Endothelial cell of umbilical vein (primary cell): ENCODE measurements around the gene C1RL. TPM values are rescaled to one million over a fixed set of nuclear protein-coding genes. Genes with fewer than 3 reads are reported as not detected.

ENCODE experiments used
- BruUV-seq: library from RNA; stranded (reverse); fragments of 400-500 nt; replicated peaks from 2 replicates; lab custom pipeline; 2021; lab: Mats Ljungman, UMichigan
- CTCF ChIA-PET: fragments of 300-600, 350-600 bp; sonication (Branson Sonifier 250); formaldehyde crosslinking; loops from one replicate; lab custom pipeline; 2021; ENCODE audit warnings: antibody characterized with exemption, inconsistent platforms; lab: Charles Lee
- POLR2A ChIA-PET: fragments of 300-600, 350-600 bp; sonication (Branson Sonifier 250); formaldehyde crosslinking; loops from one replicate; lab custom pipeline; 2021; ENCODE audit warnings: antibody characterized with exemption, inconsistent platforms; lab: Charles Lee
- DNase-seq: peaks from one replicate; pipeline ENCODE4 v3.0.0-alpha.2; 2011; ENCODE audit warnings: low read depth, low spot score
- FAIRE-seq: peaks from 2 replicates; lab custom pipeline; 2011; peaks lifted over from hg19 to GRCh38; lab: Jason Lieb, UNC
- H2AFZ ChIP-seq: 2 replicates; pipeline ENCODE4 v1.6.0; 2012; ENCODE audit warnings: low read depth, low read length, control low read depth, inconsistent platforms
- H3K27ac ChIP-seq: 2 replicates; pipeline ENCODE4 v1.5.1; 2011; ENCODE audit warnings: low read depth, mild to moderate bottlenecking, control low read depth, low read length, moderate library complexity; ENCODE audit not compliant: insufficient read depth
- H3K27me3 ChIP-seq, 2 experiments: 2 replicates each; pipeline versions ENCODE4 v1.6.0 to v1.6.1; 2011; ENCODE audit warnings: low read length in 2 of 2, mixed read lengths in 1 of 2; ENCODE audit not compliant: control insufficient read depth in 2 of 2, insufficient read depth in 2 of 2
- H3K36me3 ChIP-seq, 2 experiments: 2 replicates in 1 of 2; 3 replicates in 1 of 2; pipeline ENCODE4 v1.5.1; 2011; ENCODE audit warnings: low read length in 2 of 2, mild to moderate bottlenecking in 1 of 2, moderate library complexity in 1 of 2; ENCODE audit not compliant: control insufficient read depth in 2 of 2, insufficient read depth in 2 of 2; ENCODE audit errors: extremely low read depth in 1 of 2
- H3K4me1 ChIP-seq: 3 replicates; pipeline ENCODE4 v1.5.1; 2011; ENCODE audit warnings: mild to moderate bottlenecking, low read length; ENCODE audit not compliant: control insufficient read depth, insufficient read depth; ENCODE audit errors: extremely low read depth
- H3K4me2 ChIP-seq: 2 replicates; pipeline ENCODE4 v1.6.1; 2011; ENCODE audit warnings: low read length, control low read depth, mixed read lengths; ENCODE audit not compliant: insufficient read depth
- H3K4me3 ChIP-seq, 3 experiments: fragments of 200-600 bp in 1 of 3; sonication (generic), shearing (Covaris generic) in 1 of 3; replicated peaks in 1 of 3; 2 replicates each; pipeline ENCODE4 v1.5.1; 2011 to 2016; ENCODE audit warnings: control low read depth in 3 of 3, low read length in 3 of 3, mild to moderate bottlenecking in 2 of 3, inconsistent platforms in 1 of 3, low read depth in 1 of 3, moderate library complexity in 1 of 3; ENCODE audit not compliant: insufficient read depth in 1 of 3
- H3K79me2 ChIP-seq: 2 replicates; pipeline ENCODE4 v1.6.0; 2012; ENCODE audit warnings: low read length, inconsistent platforms; ENCODE audit not compliant: control insufficient read depth, insufficient read depth
- H3K9ac ChIP-seq: replicated peaks from 2 replicates; pipeline ENCODE3; 2011; ENCODE audit warnings: low read length, control low read depth; ENCODE audit not compliant: insufficient read depth; ENCODE audit errors: extremely low read depth
- H3K9me1 ChIP-seq: replicated peaks from 3 replicates; pipeline ENCODE4 v1.6.0; 2011; ENCODE audit warnings: mild to moderate bottlenecking, low read length; ENCODE audit not compliant: control insufficient read depth, insufficient read depth; ENCODE audit errors: extremely low read depth
- H3K9me3 ChIP-seq: replicated peaks from 2 replicates; pipeline ENCODE4 v1.5.1; 2012; ENCODE audit warnings: low read length, inconsistent platforms; ENCODE audit not compliant: control insufficient read depth, insufficient read depth
- H4K20me1 ChIP-seq: replicated peaks from 2 replicates; pipeline ENCODE3; 2011; ENCODE audit warnings: mild to moderate bottlenecking, low read length; ENCODE audit not compliant: control insufficient read depth, insufficient read depth; ENCODE audit errors: extremely low read depth
- EZH2 ChIP-seq: IDR thresholded peaks from 2 replicates; pipeline ENCODE4 v1.6.1; 2012; ENCODE audit warnings: borderline replicate concordance, low read depth, mild to moderate bottlenecking, moderate library complexity, low read length, inconsistent platforms; ENCODE audit not compliant: severe bottlenecking
- FOS ChIP-seq: IDR thresholded peaks from 2 replicates; pipeline ENCODE4 v1.6.1; 2011; ENCODE audit warnings: mild to moderate bottlenecking, low read length, moderate library complexity, borderline replicate concordance; ENCODE audit not compliant: insufficient read depth
- GATA2 ChIP-seq: IDR thresholded peaks from 2 replicates; pipeline ENCODE4 v1.7.0; 2011; ENCODE audit warnings: low read depth, mild to moderate bottlenecking, moderate library complexity, mixed read lengths, low read length; ENCODE audit not compliant: insufficient read length, insufficient read depth
- JUN ChIP-seq: IDR thresholded peaks from 2 replicates; pipeline ENCODE4 v1.6.1; 2011; ENCODE audit warnings: borderline replicate concordance, low read depth; ENCODE audit not compliant: insufficient read length, insufficient read depth
- MYC ChIP-seq: IDR thresholded peaks from one replicate; pipeline ENCODE4 v1.6.1; 2011; ENCODE audit warnings: mild to moderate bottlenecking, low read depth, low read length
- POLR2A ChIP-seq: IDR thresholded peaks from 2 replicates; pipeline ENCODE4 v1.6.1; 2012; ENCODE audit warnings: low read depth, mild to moderate bottlenecking, control low read depth, low read length
- POLR2AphosphoS5 ChIP-seq: IDR thresholded peaks from 2 replicates; pipeline ENCODE4 v1.6.1; 2012; ENCODE audit warnings: low read depth, mild to moderate bottlenecking, control low read depth, low read length, moderate library complexity; ENCODE audit not compliant: insufficient read depth
- dilution Hi-C: fragments of 300-500 bp; cut with MboI; formaldehyde crosslinking; loops from one replicate; pipeline ENCODE4 v1.15.0; 2019; ENCODE audit warnings: low sequenced_read_pairs; ENCODE audit not compliant: extremely low pct_ligation_motif_present
- intact Hi-C: fragments of 100-400 bp; cut with micrococcal nuclease; formaldehyde crosslinking; loops from one replicate; pipeline ENCODE4 v1.10.0; 2022
- polyA plus RNA-seq, 4 experiments: library from polyadenylated mRNA; depleted of rRNA in 3 of 4; stranded (reverse) in 3 of 4; unstranded in 1 of 4; fragments of >200 nt; gene quantifications; 2 replicates each; pipeline versions ENCODE4 v1.2.1 to v1.2.3, GENCODE V29; 2011 to 2012; ENCODE audit warnings: missing spikeins in 1 of 4
- total RNA-seq: library from RNA; stranded (reverse); gene quantifications from 2 replicates; pipeline ENCODE4 v1.2.3, GENCODE V29; 2021
- TF ChIP-seq, protein P1 (sequence below): IDR thresholded peaks from 2 replicates; pipeline ENCODE4 v1.6.1; 2011; ENCODE audit not compliant: insufficient read depth, insufficient read length
- TF ChIP-seq, protein P2 (sequence below), 2 donors: IDR thresholded peaks; 1 replicate in 1 of 2; 2 replicates in 1 of 2; pipeline ENCODE4 v1.5.1; 2011; ENCODE audit warnings: low read length in 2 of 2, mild to moderate bottlenecking in 2 of 2, moderate library complexity in 2 of 2, control low read depth in 1 of 2, inconsistent platforms in 1 of 2, low read depth in 1 of 2; ENCODE audit not compliant: insufficient read depth in 1 of 2; ENCODE audit errors: extremely low read depth in 1 of 2

C1RL gene
- total and polyA plus RNA-seq, 2 donors (not counting 3 experiments of a cell fraction or from before 2014, with no cell fraction given) = 20.9 to 25.0 TPM

DNA sequence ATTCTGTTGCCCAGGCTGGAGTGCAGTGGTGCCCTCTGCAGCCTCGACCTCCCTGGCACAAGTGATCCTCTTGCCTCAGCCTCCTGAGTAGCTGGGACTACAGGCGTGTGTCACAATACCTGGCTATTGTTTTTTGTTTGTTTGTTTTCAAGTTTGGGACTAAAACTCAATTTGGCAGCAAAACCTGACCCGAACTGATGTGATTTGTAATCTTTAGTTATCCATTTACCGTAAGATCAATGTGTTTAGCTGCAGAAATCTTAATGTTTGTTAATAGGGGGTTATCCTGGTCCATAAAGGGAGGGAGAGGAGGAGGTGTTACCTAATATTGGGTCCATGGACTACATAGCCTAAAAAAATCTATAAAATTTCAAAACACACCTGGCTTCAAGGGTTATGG, 49.2 kb downstream of the C1RL start:
- CTCF ChIA-PET = interaction anchor here (0.9 to 4.3 kb wide), 5 partner anchors 9 to 115 kb away, joined by 3 to 21 read pairs (median 4); partner anchors contain the start of gene C1RL
- DNase-seq (no peak), FAIRE-seq (no peak)
- no peak overlapping the region for H3K4me2 ChIP-seq
- H3K4me1 ChIP-seq = no peaks in the 10 kb centered on the region
- no peaks in the 10 kb centered on the region for H3K36me3 ChIP-seq
- no peak overlapping the region for H3K9ac ChIP-seq
- no peak overlapping the region for H3K27ac ChIP-seq
- H3K79me2 ChIP-seq = no peaks in the 10 kb centered on the region
- H2AFZ ChIP-seq = no peak overlapping the region
- H4K20me1 ChIP-seq = no peaks in the 10 kb centered on the region
- no peaks in the 10 kb centered on the region for H3K9me3 ChIP-seq
- POLR2A ChIA-PET = no interaction called here
- no TSS peak for BruUV-seq
- dilution Hi-C loops (no loop called here), intact Hi-C loops (no loop called here)
- no peaks in the 10 kb centered on the region for H3K9me1 ChIP-seq
- H3K27me3 ChIP-seq = peaks cover 25 to 26% of the 10 kb centered on the region in 2 experiments
- no peak for TF ChIP-seq FOS
- no peak for TF ChIP-seq GATA2
- no peak for TF ChIP-seq POLR2A
- TF ChIP-seq, protein P1, sequence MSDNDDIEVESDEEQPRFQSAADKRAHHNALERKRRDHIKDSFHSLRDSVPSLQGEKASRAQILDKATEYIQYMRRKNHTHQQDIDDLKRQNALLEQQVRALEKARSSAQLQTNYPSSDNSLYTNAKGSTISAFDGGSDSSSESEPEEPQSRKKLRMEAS = no peak
- TF ChIP-seq POLR2AphosphoS5 = no peak
- no peak for TF ChIP-seq EZH2
- no peak for TF ChIP-seq MYC
- TF ChIP-seq, protein P2, sequence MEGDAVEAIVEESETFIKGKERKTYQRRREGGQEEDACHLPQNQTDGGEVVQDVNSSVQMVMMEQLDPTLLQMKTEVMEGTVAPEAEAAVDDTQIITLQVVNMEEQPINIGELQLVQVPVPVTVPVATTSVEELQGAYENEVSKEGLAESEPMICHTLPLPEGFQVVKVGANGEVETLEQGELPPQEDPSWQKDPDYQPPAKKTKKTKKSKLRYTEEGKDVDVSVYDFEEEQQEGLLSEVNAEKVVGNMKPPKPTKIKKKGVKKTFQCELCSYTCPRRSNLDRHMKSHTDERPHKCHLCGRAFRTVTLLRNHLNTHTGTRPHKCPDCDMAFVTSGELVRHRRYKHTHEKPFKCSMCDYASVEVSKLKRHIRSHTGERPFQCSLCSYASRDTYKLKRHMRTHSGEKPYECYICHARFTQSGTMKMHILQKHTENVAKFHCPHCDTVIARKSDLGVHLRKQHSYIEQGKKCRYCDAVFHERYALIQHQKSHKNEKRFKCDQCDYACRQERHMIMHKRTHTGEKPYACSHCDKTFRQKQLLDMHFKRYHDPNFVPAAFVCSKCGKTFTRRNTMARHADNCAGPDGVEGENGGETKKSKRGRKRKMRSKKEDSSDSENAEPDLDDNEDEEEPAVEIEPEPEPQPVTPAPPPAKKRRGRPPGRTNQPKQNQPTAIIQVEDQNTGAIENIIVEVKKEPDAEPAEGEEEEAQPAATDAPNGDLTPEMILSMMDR (IDR thresholded peaks at IDR 0.05; ENCODE audit: extremely low read depth in 1 of 2, insufficient read depth in 1 of 2, low read depth in 1 of 2, low read length in 2 of 2) = no peak
- no peak for TF ChIP-seq JUN
- H3K4me3 ChIP-seq = no peak overlapping the region
